Spleen (tissue), 7 donors: Measurements from ENCODE around the gene INPP4B.

ENCODE experiments used
- POLR2AphosphoS5 ChIP-seq, 3 donors: sonication (generic); formaldehyde crosslinking; IDR thresholded peaks; one replicate each; pipeline ENCODE4 v1.5.1; 2017; ENCODE audit warnings: antibody characterized with exemption in 3 of 3
- TF ChIP-seq, protein P1 (sequence below), 11 experiments: fragments of 200-600 bp in 7 of 11; fragments of 450-650 bp in 4 of 11; sonication (generic) in 4 of 11; IDR thresholded peaks in 8 of 11; conservative IDR thresholded peaks in 3 of 11; 1 replicate in 7 of 11; 2 replicates in 4 of 11; pipeline versions ENCODE4 v1.4.0 to v1.8.0; 2016 to 2021; ENCODE audit warnings: antibody characterized with exemption in 11 of 11, inconsistent platforms in 4 of 11, mild to moderate bottlenecking in 1 of 11
- donor health status: DM: no; HTN: no; CAD: no; lungs with moderate emphysema.
- donor health status: DM: no; HTN: no; CAD: no.
- donor health status: DM: no; HTN: no; CAD: no.

DNA sequence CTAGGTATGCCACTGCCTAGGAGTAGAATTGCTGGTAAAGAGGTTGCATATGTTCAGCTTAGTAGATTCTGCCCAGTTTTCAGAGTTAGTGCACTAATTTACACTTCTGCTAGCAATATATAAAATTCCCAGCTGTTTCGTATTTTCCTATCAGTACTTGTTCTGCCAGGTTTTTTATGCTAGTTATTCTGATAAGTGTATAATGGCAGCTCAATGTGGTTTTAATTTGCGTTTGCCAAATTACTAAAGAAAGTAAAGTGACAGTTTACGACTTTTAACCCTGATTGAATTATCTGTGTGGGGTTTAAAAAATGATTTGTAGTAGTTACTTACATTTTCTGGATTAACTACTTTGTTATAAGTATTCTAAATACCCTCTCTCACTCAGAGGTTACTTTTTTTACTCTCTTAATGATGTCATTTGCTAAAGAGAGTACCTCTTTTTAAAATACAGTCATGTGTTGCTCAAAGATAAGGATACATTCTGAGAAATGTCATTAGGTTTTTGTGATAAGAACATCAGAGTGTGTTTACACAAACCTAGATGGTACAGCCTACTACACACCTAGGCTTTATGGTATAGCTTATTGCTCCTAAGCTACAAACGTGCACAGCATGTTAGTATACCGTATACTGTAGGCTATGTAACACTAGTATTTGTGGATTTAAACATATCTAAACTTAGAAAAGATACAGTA is 846.5 kb downstream of the INPP4B start:
- TF ChIP-seq, protein P1, sequence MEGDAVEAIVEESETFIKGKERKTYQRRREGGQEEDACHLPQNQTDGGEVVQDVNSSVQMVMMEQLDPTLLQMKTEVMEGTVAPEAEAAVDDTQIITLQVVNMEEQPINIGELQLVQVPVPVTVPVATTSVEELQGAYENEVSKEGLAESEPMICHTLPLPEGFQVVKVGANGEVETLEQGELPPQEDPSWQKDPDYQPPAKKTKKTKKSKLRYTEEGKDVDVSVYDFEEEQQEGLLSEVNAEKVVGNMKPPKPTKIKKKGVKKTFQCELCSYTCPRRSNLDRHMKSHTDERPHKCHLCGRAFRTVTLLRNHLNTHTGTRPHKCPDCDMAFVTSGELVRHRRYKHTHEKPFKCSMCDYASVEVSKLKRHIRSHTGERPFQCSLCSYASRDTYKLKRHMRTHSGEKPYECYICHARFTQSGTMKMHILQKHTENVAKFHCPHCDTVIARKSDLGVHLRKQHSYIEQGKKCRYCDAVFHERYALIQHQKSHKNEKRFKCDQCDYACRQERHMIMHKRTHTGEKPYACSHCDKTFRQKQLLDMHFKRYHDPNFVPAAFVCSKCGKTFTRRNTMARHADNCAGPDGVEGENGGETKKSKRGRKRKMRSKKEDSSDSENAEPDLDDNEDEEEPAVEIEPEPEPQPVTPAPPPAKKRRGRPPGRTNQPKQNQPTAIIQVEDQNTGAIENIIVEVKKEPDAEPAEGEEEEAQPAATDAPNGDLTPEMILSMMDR (IDR thresholded peaks at IDR 0.05 in 8 of 11, conservative IDR thresholded peaks at IDR 0.05 in 3 of 11) = no peak
- no peak for TF ChIP-seq POLR2AphosphoS5 (IDR thresholded peaks at IDR 0.05)
